UCSD-AML1 (cell line): ENCODE results near the gene BEND5.

Experiments
- DNase-seq: peaks from one replicate; lab custom pipeline; 2025; ENCODE audit not compliant: unreplicated experiment; lab: John Stamatoyannopoulos, UW

Gene BEND5

GRCh38 chr1:48683839-48684238 lies 92.9 kb downstream of the BEND5 start:
- DNase-seq: no peak

DNA sequence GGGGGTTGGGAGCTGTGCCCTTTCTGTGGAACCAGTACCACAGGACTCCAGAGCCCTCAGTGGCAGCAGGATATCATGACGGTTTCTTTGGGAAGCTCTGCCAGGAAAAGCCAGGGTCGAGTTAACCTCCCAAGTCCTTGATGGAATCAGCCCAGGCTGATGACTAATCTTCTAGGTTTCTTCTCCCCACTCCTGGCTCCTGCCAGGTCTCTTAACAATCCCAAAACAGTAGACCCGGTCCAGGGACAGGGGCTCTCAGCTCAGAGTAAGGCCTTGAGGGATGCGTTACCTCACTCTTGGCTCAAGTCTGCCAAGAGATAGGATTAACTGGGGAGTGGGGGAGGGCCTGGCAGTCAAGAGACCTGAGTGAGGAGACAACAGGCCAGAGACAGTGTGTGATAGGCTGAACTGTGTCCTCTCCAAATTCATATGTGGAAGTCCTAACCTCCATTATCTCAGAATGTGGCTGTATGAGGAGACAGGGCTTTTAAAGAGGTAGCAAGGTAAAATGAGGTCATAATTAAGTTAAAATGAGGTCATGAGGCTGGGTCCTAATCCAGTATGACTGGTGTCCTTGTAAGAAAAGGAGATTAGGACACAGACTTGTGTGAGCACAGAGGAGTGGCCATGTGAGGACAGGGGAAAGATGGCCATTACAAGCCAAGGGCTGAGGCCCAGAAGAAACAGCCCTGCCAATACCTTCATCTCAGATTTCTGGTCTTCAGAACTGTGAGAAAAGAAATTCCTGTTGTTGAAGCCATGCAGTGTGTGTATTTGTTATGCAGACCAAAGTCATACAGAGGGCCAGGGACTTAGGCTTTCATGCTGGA lies 95.0 kb downstream of the BEND5 start:
- no peak for DNase-seq

DNA sequence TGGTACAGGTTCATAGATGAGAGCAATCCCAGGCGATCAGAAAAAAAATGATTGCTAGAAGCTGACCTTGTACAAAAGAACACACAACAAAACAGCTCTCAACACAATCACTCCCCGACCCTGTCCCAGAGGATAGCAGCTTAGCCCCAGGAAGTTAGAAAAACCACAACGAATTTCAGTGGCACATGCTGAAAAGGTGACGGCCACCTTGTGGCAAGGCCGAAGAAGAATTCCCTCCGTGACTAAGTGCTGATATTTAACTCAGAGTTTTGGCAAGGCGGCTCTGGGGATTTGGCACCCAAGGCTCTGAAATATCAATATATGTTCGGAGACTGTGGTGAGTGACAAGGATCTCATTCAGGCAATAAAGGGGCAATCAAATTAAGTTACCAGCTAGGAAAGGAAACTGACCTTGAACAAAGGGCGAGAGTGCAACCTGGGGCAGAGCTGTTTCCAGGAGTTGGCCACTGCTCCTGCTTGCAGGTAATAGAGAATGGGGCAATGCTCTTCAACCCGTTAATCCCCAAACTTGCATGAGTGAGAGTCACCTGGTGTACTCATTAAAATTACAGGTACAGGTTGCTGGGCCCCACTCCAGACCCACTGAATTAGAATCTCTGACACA lies 96.2 kb downstream of the BEND5 start:
- DNase-seq: no peak

GRCh38 chr1:48679859-48680258 lies 96.8 kb downstream of the BEND5 start:
- DNase-seq: no peak

- no peak for DNase-seq
Measured at GRCh38 chr1:48678710-48679505, 97.8 kb downstream of the BEND5 start.
